OCI-LY1 (cell line): ENCODE data around the gene KLHL29.

ENCODE experiments used
- CTCF ChIP-seq: fragments of 200-600 bp; sonication (generic), shearing (Covaris generic); IDR thresholded peaks from 2 replicates; pipeline ENCODE4 v1.5.1; 2017; ENCODE audit warnings: mild to moderate bottlenecking, antibody characterized with exemption, low read length, moderate library complexity, mixed read lengths
- EZH2 ChIP-seq: fragments of 200-600 bp; sonication (generic), shearing (Covaris generic); IDR thresholded peaks from 2 replicates; pipeline ENCODE4 v1.8.0; 2017; ENCODE audit warnings: borderline replicate concordance, mixed run types, mild to moderate bottlenecking, antibody characterized with exemption, low read length, moderate library complexity, mixed read lengths

- no peak for TF ChIP-seq CTCF
- no peak for TF ChIP-seq EZH2
Observed at GRCh38 chr2:23402205-23402740, 17.3 kb downstream of the KLHL29 start.
